Measurements from ENCODE around the gene ZNF532.
"Not testable (repeated sequence)": the region's sequence is repeated elsewhere in the genome, so short reads cannot be mapped to it uniquely, and the experiment has no call there.

The ZNF532 gene

GRCh38 chr18:58852629-58853028 is 12.0 kb upstream of the ZNF532 start:
- TF ChIP-seq ZFX (IDR thresholded peaks at IDR 0.05; ENCODE audit: borderline replicate concordance): no peak
- TF ChIP-seq, protein P1, sequence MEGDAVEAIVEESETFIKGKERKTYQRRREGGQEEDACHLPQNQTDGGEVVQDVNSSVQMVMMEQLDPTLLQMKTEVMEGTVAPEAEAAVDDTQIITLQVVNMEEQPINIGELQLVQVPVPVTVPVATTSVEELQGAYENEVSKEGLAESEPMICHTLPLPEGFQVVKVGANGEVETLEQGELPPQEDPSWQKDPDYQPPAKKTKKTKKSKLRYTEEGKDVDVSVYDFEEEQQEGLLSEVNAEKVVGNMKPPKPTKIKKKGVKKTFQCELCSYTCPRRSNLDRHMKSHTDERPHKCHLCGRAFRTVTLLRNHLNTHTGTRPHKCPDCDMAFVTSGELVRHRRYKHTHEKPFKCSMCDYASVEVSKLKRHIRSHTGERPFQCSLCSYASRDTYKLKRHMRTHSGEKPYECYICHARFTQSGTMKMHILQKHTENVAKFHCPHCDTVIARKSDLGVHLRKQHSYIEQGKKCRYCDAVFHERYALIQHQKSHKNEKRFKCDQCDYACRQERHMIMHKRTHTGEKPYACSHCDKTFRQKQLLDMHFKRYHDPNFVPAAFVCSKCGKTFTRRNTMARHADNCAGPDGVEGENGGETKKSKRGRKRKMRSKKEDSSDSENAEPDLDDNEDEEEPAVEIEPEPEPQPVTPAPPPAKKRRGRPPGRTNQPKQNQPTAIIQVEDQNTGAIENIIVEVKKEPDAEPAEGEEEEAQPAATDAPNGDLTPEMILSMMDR (IDR thresholded peaks at IDR 0.05): no peak
- no peak overlapping the region for H3K27ac ChIP-seq

GRCh38 chr18:58853561-58853960 is 11.1 kb upstream of the ZNF532 start:
- TF ChIP-seq, protein P1 (IDR thresholded peaks at IDR 0.05): no peak
- TF ChIP-seq ZFX (IDR thresholded peaks at IDR 0.05; ENCODE audit: borderline replicate concordance): no peak
- H3K27ac ChIP-seq: no peak overlapping the region

- not testable (repeated sequence) for H3K27ac ChIP-seq
These were observed 9.2 kb upstream of the ZNF532 start for GRCh38 chr18:58855521-58855920.

- TF ChIP-seq, protein P1 (IDR thresholded peaks at IDR 0.05): no peak
- TF ChIP-seq ZFX (IDR thresholded peaks at IDR 0.05; ENCODE audit: borderline replicate concordance): no peak
- no peak overlapping the region for H3K27ac ChIP-seq
These were observed 7.8 kb upstream of the ZNF532 start for GRCh38 chr18:58856881-58857280.

DNA sequence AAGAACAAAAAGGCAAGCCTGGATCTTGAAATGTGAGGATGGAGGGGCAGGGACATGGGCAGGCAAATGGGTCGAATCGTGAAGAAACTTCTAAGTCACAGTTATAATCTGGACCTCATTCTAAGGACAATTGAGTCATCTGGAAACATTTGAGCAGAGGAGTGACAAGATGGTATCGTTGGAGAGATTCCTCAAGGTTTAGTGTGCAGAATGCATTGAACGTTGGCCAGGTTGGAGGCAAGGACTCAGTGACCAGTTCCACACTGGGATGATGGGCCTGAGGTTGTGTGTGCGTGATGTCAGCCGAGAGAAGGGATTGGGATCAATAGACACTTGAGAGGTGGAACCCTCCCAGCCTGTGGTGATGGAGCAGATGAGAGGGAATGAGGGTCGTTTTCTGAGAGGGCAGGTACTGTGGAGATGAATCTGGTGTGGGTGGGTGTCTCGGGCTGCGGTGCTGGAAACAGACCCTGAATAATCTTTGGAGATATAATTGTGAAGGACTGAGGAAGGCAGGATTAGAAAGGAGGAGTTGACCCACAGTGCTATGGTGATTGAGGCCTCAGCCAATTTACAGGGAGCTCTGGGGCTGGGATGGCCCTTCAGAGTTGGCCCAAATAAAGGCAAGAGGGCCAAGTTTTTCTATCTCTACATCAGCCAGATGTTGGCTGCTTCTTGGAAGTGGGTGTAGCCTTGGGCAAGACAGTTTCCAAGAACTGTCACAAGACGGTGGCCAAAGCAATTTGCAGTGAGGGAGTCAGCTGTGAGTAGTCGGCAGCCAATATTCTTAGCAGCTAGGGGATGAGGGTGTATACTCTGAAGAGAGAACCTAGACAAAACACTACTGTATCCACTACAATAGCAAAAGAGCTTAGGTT is 5.8 kb upstream of the ZNF532 start:
- TF ChIP-seq, protein P1 (IDR thresholded peaks at IDR 0.05): no peak
- TF ChIP-seq ZFX (IDR thresholded peaks at IDR 0.05; ENCODE audit: borderline replicate concordance): no peak
- H3K27ac ChIP-seq: no peak overlapping the region

DNA sequence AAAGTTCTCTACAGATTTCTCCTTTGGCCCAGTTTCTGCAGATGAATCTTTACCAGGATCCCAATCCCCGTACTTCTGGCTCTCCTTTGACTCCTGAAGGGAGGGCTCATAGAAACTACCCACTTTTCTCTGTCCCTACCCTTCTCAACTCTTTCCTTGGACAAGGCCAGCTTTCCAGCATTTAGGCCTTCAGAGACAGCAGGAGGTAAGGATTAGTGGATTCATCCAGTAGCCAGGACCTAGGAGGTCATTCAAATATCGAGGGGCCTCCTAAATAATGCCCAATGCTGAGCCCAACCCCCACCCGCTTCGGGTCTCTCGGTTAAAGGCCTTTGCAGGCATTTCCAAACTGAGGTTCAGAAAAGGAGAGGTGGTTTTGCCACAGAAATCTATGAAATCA is 4.8 kb upstream of the ZNF532 start:
- TF ChIP-seq ZFX (IDR thresholded peaks at IDR 0.05; ENCODE audit: borderline replicate concordance): no peak
- TF ChIP-seq, protein P1 (IDR thresholded peaks at IDR 0.05): no peak
- H3K27ac ChIP-seq: no peak overlapping the region

GRCh38 chr18:58860747-58861231 is 3.9 kb upstream of the ZNF532 start:
- H3K27ac ChIP-seq: no peak overlapping the region
- no peak for TF ChIP-seq ZFX (IDR thresholded peaks at IDR 0.05; ENCODE audit: borderline replicate concordance)

DNA sequence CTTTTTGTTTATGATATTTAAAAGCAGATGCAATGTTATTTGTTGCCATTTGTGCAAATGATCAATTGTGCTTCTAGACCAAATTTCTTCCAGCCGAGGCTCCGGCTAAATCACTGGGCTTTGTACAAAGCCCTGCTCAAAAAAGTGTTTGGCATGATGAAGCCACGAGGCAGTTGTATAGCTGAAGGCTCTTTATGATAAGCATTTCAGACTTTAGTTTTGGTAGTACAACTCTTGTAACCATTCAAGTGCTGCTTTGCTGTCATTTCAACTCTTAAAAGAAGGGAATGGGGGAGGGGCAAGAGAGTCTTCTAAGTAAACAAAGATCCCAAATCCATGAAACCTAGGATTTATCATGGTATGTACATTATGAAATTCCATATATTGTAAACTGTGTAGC is 3.3 kb upstream of the ZNF532 start:
- TF ChIP-seq ZFX (IDR thresholded peaks at IDR 0.05; ENCODE audit: borderline replicate concordance): no peak
- TF ChIP-seq, protein P1 (IDR thresholded peaks at IDR 0.05): no peak
- H3K27ac ChIP-seq: no peak overlapping the region
